NCI-H1417 (cell line): ENCODE measurements around the gene WDR27.
A peak's percentile ranks its signal among the peaks of the same experiment; 100 is the strongest.
"Not testable (repeated sequence)": the region's sequence is repeated elsewhere in the genome, so short reads cannot be mapped to it uniquely, and the experiment has no call there.

Experiments
- DNase-seq, 3 experiments: peaks; one replicate each; lab custom pipeline; 2025; lab: John Stamatoyannopoulos, UW

WDR27 gene

DNA sequence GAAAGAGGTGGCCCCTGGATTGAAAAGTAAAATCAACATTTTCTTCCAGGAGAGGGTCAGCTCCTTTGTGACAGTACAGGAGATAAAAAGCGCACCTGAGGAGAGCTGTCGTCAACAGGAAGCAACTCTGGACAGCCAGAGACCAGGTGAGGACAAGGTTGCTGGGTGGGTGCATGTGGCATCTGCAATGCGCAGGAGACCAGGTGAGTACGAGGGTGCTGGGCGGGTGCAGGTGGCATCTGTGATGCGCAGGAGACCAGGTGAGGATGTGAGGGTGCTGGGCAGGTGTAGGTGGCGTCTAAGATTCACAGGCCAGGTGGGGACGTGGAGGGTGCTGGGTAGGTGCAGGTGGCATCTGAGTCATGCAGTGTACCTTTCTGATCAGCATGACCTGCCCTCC is 38.4 kb downstream of the WDR27 start:
- DNase-seq: no peak

DNA sequence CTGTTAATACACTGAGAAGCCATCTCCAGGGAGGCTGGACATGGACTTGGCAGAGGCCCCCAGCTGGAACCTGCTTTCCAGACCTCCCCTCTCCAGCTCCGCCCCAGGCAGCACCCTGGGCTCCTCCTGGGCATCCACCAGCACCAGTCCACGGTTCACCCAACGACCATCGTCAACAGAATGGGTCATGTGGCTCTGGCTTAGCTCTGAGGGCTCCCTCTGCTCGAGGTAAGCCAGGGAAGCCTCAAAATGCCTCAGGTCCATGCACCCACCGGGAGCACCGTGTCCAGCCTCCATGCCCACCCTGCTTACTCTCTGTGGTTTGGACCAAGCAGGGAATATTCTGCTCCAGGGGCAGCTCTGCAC is 40.5 kb downstream of the WDR27 start:
- DNase-seq: no peak

DNA sequence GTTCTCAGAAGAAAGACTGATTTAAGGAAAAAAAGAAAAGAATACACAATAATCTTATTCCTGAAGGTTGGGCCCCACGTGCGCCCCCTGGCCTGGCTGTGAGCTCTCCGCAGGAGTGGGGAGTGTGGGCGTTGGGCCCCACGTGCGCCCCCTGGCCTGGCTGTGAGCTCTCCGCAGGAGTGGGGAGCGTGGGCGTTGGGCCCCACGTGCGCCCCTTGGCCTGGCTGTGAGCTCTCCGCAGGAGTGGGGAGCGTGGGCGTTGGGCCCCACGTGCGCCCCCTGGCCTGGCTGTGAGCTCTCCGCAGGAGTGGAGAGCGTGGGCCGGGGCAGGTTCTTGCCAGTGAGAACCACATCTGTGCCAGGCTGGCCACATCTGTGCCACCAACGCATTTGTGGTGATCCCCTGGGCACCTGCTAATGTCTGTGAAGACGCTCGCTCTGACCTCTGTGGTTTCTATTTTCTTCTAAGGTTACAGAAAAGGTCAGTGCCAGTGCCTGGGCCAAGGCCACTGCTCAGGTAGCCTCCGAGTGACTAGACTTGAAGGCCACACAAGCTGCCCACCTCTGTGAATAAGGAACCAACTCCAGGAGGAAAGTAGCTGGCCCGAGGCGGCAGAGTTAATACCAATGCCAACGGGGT is 41.0 kb downstream of the WDR27 start:
- DNase-seq: no peak

DNA sequence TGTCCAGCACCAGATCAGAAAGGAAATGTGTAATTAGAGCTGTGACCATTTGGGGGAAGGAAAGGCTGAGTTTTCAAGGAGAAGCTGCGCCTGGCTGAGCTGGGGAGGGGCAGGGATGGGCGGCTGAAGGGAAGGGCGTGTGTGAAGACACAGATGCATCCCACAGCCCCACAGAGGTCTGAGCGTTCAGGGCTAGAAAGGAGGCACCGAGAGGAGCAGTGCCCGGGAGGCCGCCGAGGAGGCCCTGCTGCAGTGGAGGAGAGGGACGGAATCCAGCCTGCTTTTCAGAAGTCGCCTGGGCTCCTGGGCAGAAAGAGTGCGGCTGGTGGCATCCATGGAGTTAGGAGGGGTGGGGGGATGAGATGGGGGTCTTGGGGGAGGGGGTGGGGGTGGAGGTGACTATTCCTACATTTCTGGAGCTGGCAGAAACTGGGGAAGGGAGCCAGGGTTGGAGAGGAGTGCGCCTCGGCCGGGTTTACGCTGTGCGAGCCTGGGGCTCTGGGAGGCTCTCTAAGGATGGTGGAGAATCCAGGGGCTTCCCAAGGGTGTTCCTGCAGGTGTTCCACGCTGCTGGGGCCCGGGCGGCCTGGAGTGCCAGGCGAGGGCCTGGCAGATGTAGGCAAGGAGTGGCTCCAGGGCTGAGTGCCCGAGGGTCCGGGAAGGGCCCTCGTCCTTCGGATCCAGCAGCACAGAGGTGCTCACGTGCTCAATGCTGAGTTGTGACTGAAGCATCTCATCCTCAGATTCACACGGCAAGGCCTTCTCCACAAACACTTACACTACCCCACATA is 41.8 kb downstream of the WDR27 start:
- DNase-seq: no peak

DNA sequence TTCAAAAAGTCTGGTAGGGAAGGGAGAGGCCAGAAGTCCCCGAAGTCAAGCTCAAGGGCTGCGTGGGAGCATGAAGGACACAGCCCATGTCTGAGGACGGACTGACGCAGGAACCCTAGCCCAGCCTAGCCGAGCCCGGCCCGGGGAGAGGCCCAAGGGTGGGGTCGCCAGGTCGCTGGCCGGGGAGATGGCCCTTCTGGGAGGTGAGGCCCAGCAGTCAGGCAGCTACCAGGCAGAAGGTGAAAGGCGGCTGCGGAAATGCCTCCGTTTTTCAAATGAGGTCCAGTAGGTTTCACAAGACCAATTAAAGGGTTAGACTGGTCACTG is 44.6 kb downstream of the WDR27 start:
- no peak for DNase-seq

DNA sequence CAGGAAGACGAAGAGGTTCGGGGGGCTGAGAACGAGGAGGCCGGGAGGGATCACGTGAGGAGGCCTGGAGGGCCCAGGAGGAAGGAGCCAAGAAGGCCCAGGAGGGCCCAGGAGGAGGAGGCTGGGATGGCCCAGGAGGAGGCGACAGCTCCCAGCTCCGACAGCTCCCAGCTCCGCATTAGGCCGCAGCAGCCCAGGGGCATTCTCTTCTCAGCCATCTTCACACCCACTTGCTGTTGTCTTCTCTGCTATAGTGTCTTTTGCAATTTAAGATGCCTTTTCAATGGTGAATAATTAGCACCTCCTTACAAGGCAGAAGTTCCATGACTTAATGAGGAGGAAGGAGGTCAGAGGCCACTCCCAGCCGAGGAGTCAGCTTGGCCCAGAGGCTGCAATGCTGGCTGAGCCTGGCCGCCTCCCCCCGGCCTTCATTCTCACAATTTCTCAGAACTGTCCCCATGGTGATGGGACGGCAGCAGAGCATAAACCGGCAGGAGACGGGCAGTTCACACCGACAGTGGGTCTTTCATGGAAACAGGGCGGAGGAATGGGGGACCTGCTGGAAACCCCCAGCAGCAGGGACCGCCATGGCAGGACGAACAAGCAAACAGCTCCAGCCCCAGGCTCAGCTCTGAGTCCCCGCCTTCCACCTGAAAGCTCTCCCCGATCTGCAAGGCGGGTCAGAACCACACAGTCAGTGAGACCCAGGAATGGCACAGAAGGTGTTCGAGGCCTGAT is 45.1 kb downstream of the WDR27 start:
- DNase-seq: no peak

DNA sequence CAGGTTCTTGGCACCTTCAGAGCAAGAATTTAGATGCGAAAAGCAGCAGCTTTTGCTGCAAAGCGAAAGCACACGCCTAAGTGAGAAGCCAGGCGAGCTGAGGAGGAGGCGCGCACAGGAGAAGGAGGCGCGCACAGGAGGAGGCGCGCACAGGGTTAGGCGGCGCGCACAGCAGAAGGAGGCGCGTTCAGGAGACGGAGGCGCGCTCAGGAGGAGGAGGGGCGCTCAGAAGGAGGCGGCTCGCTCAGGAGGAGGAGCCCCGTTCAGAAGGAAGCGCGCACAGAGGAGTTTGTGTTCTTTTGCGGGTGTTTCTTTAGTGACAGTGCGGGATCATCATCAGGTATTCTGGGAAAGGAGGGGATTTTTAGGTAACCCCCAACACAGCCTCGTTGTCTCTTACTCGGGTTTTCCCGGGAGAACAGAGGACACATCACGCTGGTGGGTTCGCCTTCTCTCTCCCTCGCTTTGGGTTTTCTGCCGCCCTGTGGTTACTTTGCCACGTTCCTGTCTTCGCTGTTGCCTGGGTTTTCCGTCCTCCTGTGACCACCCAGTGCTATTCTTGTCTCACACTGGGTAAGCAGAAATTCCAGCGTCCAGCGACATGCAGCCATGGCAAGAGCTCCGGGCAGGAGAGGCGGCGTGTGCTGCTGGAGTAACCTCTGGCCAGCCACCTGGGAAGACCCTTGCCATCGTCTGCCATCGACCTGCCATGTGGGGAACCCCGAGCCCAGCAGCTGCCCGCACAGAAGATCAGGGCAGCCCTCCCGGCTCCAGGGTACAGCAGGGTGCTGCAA is 47.0 kb downstream of the WDR27 start:
- peak in 1 of 3 experiments; percentile 45 for DNase-seq

DNA sequence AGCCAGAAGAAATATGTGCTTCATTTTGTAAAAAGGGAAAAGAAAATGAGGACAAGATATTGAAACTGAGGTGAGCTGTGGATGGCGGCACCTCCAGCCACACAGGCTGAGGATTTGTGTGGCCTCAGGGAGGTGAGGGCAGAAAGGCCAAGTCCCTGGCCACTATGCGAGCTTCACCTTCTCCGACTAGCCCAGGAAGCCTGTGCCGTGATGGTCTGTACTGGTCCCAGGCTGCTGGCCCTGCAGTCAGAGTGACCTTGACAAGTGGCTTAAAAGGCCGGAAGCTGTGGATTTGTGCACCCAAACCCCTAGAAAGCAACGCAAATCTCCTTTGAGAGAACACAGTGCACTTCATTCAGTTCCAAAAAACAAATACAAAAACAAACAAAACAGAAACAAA is 48.1 kb downstream of the WDR27 start:
- DNase-seq: no peak

DNA sequence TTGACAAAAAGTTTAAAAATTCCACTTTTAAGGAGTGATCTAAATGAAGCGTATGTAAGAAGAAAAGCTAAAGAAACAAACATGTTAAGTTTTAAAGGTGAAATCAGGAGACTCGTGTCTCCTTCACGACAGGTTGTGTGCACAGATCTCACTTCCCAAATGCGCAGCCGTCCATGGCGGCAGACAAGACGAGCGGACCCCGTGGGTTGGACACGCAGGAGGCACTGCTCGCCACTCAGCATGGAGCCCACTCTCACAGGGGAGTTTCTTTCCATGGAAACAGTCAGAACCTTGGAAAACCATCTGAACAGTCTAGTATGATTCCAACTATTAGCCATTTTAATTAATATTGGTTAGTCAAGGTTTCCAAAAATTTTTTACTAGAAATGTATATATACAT is 48.9 kb downstream of the WDR27 start:
- no peak for DNase-seq

DNA sequence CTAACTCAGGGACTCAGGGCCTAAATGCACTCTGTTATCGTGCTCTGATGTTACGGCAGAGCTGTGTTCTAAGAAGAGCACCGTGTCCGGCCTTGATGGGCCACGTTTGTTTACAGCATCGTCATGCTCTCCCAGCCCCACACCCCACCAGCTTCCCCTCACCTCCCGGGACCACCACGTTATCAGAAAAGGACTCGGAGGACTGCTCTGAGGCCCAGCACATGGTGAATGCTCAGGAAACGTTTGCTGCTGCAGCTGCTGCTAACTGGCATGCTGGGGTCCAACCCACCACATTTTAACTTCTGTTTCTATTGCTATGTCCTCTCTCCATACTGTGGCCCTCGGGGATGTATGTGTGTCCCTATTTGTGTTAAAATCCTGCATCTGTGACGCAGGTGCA is 50.3 kb downstream of the WDR27 start:
- DNase-seq: no peak

DNA sequence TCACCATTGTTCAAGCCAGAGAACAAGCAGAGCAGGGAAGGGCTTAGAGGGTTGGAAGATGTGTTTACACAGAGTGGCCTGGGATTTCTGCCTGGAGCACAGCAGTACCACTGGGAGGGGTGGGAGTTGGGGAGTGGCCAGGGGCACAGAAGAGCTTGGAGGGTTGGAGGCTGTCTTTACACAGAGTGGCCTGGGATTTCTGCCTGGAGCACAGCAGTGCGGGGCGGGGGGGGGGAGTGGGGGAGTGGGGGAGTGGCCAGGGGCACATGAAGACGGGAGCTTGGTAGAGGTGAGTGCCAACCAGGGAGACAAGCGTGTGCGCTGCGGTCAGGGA is 50.9 kb downstream of the WDR27 start:
- no peak for DNase-seq

DNA sequence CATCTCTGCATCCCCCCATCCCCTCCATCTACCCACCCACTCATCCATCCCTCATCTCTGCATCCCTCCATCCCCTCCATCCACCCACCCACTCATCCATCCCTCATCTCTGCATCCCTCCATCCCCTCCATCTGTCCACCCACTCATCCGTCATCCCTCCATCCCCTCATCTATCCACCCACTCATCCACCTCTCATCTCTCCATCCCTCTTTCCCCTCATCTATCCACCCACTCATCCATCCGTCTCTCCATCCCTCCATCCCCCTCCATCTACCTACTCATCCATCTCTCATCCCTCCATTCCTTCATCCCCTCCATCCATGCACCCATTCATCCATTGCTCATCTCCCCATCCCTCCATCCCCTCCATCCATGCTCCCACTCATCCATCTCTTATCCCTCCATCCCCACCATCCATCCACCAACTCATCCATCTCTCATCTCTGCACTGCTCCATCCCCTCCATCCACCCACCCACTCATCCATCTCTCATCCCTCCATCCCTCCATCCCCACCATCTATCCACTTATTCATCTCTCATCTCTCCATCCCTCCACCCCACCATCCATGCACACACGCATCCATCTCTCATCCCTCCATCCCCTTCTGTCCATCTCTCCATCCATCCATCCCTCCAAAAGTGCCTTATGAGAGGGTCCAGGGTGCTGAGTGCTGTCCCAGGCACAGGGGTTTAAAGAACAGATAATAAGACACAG is 51.4 kb downstream of the WDR27 start:
- DNase-seq: no peak

DNA sequence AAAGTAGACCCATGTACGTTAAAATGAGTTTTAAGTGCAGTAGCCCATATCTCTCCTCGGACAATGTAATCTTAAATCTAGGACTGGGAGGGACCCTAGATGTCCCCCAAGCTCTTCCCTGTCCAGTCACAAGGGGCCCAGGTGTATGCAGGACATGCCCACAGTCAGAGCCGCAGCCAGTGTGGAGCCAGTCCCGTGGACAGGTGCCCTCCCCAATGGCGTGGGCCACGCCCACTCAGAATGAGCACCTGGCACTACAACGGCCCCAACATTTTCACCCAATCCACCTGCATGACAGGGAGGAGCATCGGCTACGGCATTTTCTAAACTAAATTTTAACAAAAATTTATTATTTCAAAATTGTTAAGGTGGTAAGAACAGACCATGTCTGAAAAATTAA is 53.2 kb downstream of the WDR27 start:
- DNase-seq: no peak

DNA sequence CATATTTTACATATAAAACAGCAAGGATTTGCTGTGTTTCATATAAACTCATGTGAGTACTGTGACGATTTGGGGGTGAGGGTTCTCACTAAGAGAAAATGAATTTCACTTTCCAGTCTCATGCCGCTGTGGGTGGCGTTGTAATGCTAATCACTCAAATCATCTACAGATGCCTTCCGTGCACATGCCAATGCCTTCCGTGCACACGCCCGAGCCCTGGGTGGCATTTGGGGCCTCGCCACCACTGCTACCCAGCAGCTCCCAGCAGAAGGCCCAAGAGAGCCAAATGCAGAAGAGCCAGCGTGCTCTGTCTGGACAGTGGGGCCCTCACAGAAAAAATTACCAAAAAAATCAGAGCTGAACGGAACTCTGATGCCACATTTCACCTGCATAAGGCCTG is 53.7 kb downstream of the WDR27 start:
- DNase-seq: no peak

DNA sequence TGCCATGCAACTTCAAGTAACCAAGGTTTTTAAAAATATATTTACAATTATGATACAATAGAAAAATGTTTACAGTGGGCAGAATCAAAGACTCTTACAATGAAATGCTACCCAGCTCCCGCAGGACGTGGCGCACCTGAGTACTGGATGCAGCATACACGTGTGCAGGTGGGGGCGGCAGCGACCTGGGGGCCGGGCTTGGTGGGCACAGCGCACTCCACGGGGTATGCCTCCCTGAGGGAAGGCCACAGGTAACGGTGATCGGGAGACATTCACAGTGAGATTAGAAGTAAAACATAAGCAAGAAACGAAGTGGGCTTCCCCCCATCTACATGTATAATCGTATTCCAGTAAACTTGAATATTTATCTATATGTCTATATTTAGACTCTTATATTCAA is 54.2 kb downstream of the WDR27 start:
- DNase-seq: no peak

DNA sequence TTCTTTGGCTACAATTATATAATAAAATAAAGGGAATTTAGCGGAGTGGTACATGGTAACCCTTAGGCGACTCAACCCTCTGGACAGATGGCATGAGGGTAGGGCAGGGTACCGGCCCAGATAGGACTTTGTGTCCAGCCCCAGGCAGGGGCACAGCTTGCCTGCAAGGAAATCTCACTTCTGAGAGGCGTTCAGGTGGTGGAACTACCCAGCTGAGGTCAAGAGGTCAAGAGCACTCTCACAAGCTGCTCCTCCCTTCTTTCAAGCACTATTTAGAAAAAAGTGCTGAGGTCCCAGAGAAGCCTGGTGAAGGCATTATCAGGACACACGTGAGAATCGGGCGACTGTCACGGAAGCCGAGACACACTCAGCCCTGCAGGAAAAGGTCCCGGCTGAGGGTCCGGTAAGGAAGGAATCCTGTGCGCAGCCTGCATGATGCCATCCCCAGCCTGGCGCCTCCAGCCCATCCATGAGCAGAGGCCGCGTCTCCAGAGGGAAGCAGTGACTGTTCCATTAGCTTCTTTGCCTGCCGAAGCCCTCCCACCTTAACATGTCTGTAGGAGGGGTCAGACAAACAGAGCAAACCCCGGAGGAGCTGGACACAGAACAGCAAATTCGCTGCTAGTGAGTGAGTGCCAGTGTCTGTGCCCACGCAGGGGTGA is 54.8 kb downstream of the WDR27 start:
- peak in 2 of 3 experiments; percentile 18 to 50 for DNase-seq

DNA sequence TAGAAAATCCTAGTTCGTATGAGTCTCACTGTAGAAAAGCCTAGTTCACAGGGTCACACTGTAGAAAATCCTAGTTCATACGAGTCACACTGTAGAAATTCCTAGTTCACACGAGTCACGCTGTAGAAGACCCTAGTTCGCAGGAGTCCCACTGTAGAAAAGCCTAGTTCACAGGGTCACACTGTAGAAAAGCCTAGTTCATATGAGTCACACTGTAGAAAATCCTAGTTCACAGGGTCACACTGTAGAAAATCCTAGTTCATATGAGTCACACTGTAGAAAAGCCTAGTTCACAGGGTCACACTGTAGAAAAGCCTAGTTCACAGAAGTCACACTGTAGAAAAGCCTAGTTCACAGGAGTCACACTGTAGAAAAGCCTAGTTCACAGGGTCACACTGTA is 56.4 kb downstream of the WDR27 start:
- DNase-seq: not testable (repeated sequence)

DNA sequence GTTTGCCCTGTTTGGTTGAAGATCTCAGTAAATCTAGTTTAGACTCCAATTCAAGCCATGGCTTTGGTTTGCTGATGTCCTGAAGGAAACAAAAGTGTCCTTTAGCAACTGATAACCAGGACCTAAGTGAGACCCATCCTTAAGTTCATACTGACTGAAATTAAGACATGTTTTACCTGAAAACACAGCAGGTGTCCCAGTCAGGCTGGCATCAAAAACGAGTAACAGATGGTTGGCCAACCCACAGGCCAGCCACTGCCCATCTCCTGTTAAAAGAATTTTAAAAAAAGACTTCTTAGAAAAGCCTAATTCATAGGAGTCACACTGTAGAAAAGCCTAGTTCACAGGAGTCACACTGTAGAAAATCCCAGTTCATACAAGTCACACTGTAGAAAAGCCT is 58.3 kb downstream of the WDR27 start:
- no peak for DNase-seq

DNA sequence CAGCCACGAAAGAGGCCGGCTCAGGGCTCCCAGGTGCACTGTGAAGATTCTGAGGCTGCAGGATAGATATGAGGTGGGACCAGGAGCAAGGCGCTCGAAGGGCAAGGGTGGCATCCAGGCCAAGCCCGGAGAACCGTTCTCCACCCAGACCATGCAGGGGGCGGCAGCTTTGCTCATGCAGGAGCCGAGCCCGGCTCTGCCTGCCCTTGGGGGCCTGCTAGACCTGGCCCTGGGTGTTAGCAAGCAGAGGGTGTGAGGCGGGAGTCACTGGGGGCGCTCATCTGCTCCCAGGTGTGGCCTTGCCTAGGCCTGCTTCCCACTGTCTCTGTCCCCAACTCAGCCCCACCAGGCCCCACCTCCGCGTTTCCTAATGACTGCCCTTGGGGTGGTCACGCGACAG is 59.4 kb downstream of the WDR27 start:
- DNase-seq: no peak

DNA sequence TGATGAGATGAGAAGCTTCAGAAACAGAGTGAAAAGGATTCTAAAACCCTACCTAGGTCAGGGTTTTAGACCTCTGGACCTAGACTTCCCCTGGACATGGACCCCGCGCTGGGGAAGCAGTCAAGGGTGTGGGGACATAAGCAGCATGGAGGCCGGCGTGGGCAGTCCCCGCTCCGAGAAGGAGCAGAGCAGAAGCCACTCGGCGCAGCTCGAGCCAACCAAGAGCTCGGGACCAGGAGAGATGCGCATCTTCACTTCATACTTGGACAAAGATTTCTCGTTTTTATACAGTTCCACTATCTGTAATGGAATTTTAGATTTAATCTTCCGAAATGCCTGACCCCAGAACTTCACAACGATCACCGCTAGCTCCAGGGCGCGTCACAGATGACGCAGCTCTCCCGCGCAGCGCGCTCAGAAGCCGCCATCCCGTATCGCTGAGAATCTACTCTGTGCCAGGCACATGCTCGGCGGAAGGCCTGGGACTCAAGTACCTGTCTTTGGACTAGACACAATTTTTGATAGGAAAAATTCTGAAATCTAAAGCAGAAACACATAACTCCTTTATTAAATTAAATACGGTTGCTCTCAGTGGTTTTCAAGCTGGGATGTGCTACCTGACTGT is 60.3 kb downstream of the WDR27 start:
- DNase-seq: no peak

DNA sequence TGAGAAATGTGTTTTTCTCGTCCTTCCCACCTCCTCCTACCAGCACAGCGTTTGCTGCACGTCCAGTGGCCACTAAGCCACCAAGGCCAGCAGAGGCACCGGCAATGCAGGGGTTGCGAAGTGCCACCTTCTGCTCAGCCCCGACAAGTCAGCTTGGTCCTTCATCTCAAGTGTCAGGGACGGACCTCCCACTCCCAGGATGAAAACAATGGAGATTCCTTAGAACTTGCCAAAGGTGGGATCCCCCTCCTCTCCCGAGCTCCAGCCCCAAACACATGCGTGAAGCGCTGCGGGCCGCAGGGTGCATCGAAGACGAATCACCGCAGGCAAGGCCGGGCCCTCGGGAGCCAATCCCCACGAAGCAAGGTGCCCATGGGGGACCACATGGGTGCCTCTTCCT is 60.8 kb downstream of the WDR27 start:
- DNase-seq: no peak
